ENCODE data around the gene ZAR1L.

The ZAR1L gene

GRCh38 chr13:32254916-32255723 lies 60.0 kb downstream of the ZAR1L start:
- H3K36me3 Mint-ChIP-seq, result no peaks in the 10 kb centered on the region
- no peaks in the 10 kb centered on the region for H3K9me3 Mint-ChIP-seq (ENCODE audit: low read depth)
- no peaks in the 10 kb centered on the region for H3K27me3 Mint-ChIP-seq
- no peaks in the 10 kb centered on the region for H3K4me1 Mint-ChIP-seq (ENCODE audit: low read depth)
- no peak overlapping the region for H3K4me3 Mint-ChIP-seq
- no peak overlapping the region for H3K27ac Mint-ChIP-seq

- H3K27ac Mint-ChIP-seq, result no peak overlapping the region
- H3K9me3 Mint-ChIP-seq (ENCODE audit: low read depth), result no peaks in the 10 kb centered on the region
- H3K27me3 Mint-ChIP-seq, result no peaks in the 10 kb centered on the region
- no peaks in the 10 kb centered on the region for H3K4me1 Mint-ChIP-seq (ENCODE audit: low read depth)
- no peaks in the 10 kb centered on the region for H3K36me3 Mint-ChIP-seq
- no peak overlapping the region for H3K4me3 Mint-ChIP-seq
These were observed 60.7 kb downstream of the ZAR1L start for GRCh38 chr13:32254416-32254815.

- H3K4me3 Mint-ChIP-seq, result no peak overlapping the region
- no peaks in the 10 kb centered on the region for H3K27me3 Mint-ChIP-seq
- no peak overlapping the region for H3K27ac Mint-ChIP-seq
- H3K36me3 Mint-ChIP-seq, result no peaks in the 10 kb centered on the region
- H3K9me3 Mint-ChIP-seq (ENCODE audit: low read depth), result no peaks in the 10 kb centered on the region
- no peaks in the 10 kb centered on the region for H3K4me1 Mint-ChIP-seq (ENCODE audit: low read depth)
These were observed 61.2 kb downstream of the ZAR1L start for GRCh38 chr13:32253911-32254399.
